ENCODE data around the gene AFF2.

AFF2 gene

GRCh38 chrX:148825696-148826095 lies 325.3 kb downstream of the AFF2 start:
- H4K8ac ChIP-seq (ENCODE audit: low read depth, low read length) = no peak overlapping the region
- H3K9me3 ChIP-seq (replicated peaks in 1 of 2; ENCODE audit: control insufficient read depth in 2 of 2, insufficient read depth in 1 of 2, low read depth in 1 of 2, low read length in 2 of 2) = no peaks in the 10 kb centered on the region
- no peak overlapping the region for H3K4me3 ChIP-seq (ENCODE audit: low read length in 2 of 2)
- no peak overlapping the region for H2BK5ac ChIP-seq (ENCODE audit: low read length)
- no peak overlapping the region for H2AK5ac ChIP-seq (ENCODE audit: low read depth, low read length)
- peaks cover 0 to 5% (median 0%) of the 10 kb centered on the region in 3 experiments for H3K27me3 ChIP-seq (ENCODE audit: control insufficient read depth in 3 of 3, insufficient read depth in 3 of 3, low read depth in 1 of 3, low read length in 3 of 3)
- H3K79me1 ChIP-seq (ENCODE audit: low read depth, low read length) = no peaks in the 10 kb centered on the region
- H3K36me3 ChIP-seq (replicated peaks in 1 of 2; ENCODE audit: control insufficient read depth in 2 of 2, insufficient read depth in 2 of 2, low read length in 2 of 2) = no peaks in the 10 kb centered on the region
- no peak overlapping the region for H3K23ac ChIP-seq (ENCODE audit: low read depth, low read length, poor library complexity)
- no peak overlapping the region for H3K4me2 ChIP-seq (ENCODE audit: insufficient read depth, low read length, poor library complexity, severe bottlenecking)
- no peak overlapping the region for H2BK15ac ChIP-seq (ENCODE audit: low read length)
- DNase-seq (ENCODE audit: low spot score) = no peak
- no peak overlapping the region for H4K91ac ChIP-seq (ENCODE audit: low read depth, low read length, poor library complexity)
- no peak overlapping the region for H2BK12ac ChIP-seq (ENCODE audit: low read length)
- no CpG with 5 or more reads among the region's 2 CpGs for WGBS, 2 donors (ENCODE audit: extremely low coverage in 2 of 2, insufficient read length in 2 of 2, insufficient replicate concordance in 1 of 2)
- no peak overlapping the region for H2BK120ac ChIP-seq (ENCODE audit: low read depth, low read length)
- H3K27ac ChIP-seq (replicated peaks; ENCODE audit: low read length) = no peak overlapping the region
- no peak overlapping the region for H3K9ac ChIP-seq (ENCODE audit: low read depth, low read length, poor library complexity)
- H2AFZ ChIP-seq (ENCODE audit: low read length) = no peak overlapping the region
- no peak overlapping the region for H3K14ac ChIP-seq (ENCODE audit: low read length)
- no peak overlapping the region for H3K4ac ChIP-seq (ENCODE audit: low read length)
- H3K4me1 ChIP-seq (ENCODE audit: control insufficient read depth in 2 of 2, insufficient read depth in 1 of 2, low read depth in 1 of 2, low read length in 2 of 2) = peaks cover 0 to 2% of the 10 kb centered on the region in 2 donors
- no peak overlapping the region for H3K18ac ChIP-seq (ENCODE audit: low read length)

GRCh38 chrX:148836741-148837140 lies 336.3 kb downstream of the AFF2 start:
- H3K14ac ChIP-seq (ENCODE audit: low read length) = no peak overlapping the region
- no peak overlapping the region for H2BK5ac ChIP-seq (ENCODE audit: low read length)
- no peaks in the 10 kb centered on the region for H3K4me1 ChIP-seq (ENCODE audit: control insufficient read depth in 2 of 2, insufficient read depth in 1 of 2, low read depth in 1 of 2, low read length in 2 of 2)
- no peaks in the 10 kb centered on the region for H3K79me1 ChIP-seq (ENCODE audit: low read depth, low read length)
- WGBS, 2 donors (ENCODE audit: extremely low coverage in 2 of 2, insufficient read length in 2 of 2, insufficient replicate concordance in 1 of 2) = no CpG with 5 or more reads among the region's 4 CpGs
- H2BK120ac ChIP-seq (ENCODE audit: low read depth, low read length) = no peak overlapping the region
- no peak overlapping the region for H4K91ac ChIP-seq (ENCODE audit: low read depth, low read length, poor library complexity)
- no peaks in the 10 kb centered on the region for H3K9me3 ChIP-seq (replicated peaks in 1 of 2; ENCODE audit: control insufficient read depth in 2 of 2, insufficient read depth in 1 of 2, low read depth in 1 of 2, low read length in 2 of 2)
- no peak for DNase-seq (ENCODE audit: low spot score)
- no peak overlapping the region for H4K8ac ChIP-seq (ENCODE audit: low read depth, low read length)
- H2BK12ac ChIP-seq (ENCODE audit: low read length) = no peak overlapping the region
- H2BK15ac ChIP-seq (ENCODE audit: low read length) = no peak overlapping the region
- no peak overlapping the region for H2AK5ac ChIP-seq (ENCODE audit: low read depth, low read length)
- H3K9ac ChIP-seq (ENCODE audit: low read depth, low read length, poor library complexity) = no peak overlapping the region
- H3K4ac ChIP-seq (ENCODE audit: low read length) = no peak overlapping the region
- no peak overlapping the region for H3K4me3 ChIP-seq (ENCODE audit: low read length in 2 of 2)
- H3K27me3 ChIP-seq (ENCODE audit: control insufficient read depth in 3 of 3, insufficient read depth in 3 of 3, low read depth in 1 of 3, low read length in 3 of 3) = peaks cover 0 to 3% (median 0%) of the 10 kb centered on the region in 3 experiments
- H3K18ac ChIP-seq (ENCODE audit: low read length) = no peak overlapping the region
- no peaks in the 10 kb centered on the region for H3K36me3 ChIP-seq (replicated peaks in 1 of 2; ENCODE audit: control insufficient read depth in 2 of 2, insufficient read depth in 2 of 2, low read length in 2 of 2)
- H3K4me2 ChIP-seq (ENCODE audit: insufficient read depth, low read length, poor library complexity, severe bottlenecking) = no peak overlapping the region
- H2AFZ ChIP-seq (ENCODE audit: low read length) = no peak overlapping the region
- H3K27ac ChIP-seq (replicated peaks; ENCODE audit: low read length) = no peak overlapping the region
- H3K23ac ChIP-seq (ENCODE audit: low read depth, low read length, poor library complexity) = no peak overlapping the region

DNA sequence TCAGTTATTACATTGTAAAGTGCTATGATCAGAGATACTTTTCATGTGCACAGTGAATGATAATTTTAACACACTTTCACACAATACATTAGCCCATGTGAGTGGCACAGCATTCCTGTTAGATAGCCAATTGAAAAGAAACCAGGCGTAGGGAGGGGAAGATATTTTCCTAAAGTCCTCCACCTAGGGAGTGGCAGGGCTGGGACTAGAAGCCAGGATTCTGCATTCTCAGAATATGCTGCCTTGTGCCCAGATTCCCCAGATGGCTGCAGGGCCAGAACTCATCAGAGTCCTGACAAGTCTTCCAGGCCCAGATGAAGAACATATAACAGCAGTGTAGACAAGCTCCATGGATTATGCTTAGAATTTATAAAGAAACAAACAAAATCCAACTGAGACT lies 350.2 kb downstream of the AFF2 start:
- Histone ChIP-seq H3K9me3 (replicated peaks in 1 of 2; ENCODE audit: control insufficient read depth in 2 of 2, insufficient read depth in 1 of 2, low read depth in 1 of 2, low read length in 2 of 2) (no peaks in the 10 kb centered on the region), H3K27me3 (ENCODE audit: control insufficient read depth in 3 of 3, insufficient read depth in 3 of 3, low read depth in 1 of 3, low read length in 3 of 3) (no peaks in the 10 kb centered on the region), H3K4me2 (ENCODE audit: insufficient read depth, low read length, poor library complexity, severe bottlenecking) (no peak overlapping the region), H2BK12ac (ENCODE audit: low read length) (no peak overlapping the region), H4K8ac (ENCODE audit: low read depth, low read length) (no peak overlapping the region), H2BK5ac (ENCODE audit: low read length) (no peak overlapping the region), H4K91ac (ENCODE audit: low read depth, low read length, poor library complexity) (no peak overlapping the region), H3K27ac (replicated peaks; ENCODE audit: low read length) (no peak overlapping the region), H3K23ac (ENCODE audit: low read depth, low read length, poor library complexity) (no peak overlapping the region), H2BK15ac (ENCODE audit: low read length) (no peak overlapping the region), H3K36me3 (replicated peaks in 1 of 2; ENCODE audit: control insufficient read depth in 2 of 2, insufficient read depth in 2 of 2, low read length in 2 of 2) (no peaks in the 10 kb centered on the region), H3K9ac (ENCODE audit: low read depth, low read length, poor library complexity) (no peak overlapping the region), H3K18ac (ENCODE audit: low read length) (no peak overlapping the region), H3K79me1 (ENCODE audit: low read depth, low read length) (no peaks in the 10 kb centered on the region), H3K4ac (ENCODE audit: low read length) (no peak overlapping the region), H3K14ac (ENCODE audit: low read length) (no peak overlapping the region), H3K4me1 (ENCODE audit: control insufficient read depth in 2 of 2, insufficient read depth in 1 of 2, low read depth in 1 of 2, low read length in 2 of 2) (peaks cover 0 to 5% of the 10 kb centered on the region in 2 donors), H2AFZ (ENCODE audit: low read length) (no peak overlapping the region), H3K4me3 (ENCODE audit: low read length in 2 of 2) (no peak overlapping the region), H2BK120ac (ENCODE audit: low read depth, low read length) (no peak overlapping the region), H2AK5ac (ENCODE audit: low read depth, low read length) (no peak overlapping the region)
- DNase-seq (ENCODE audit: low spot score) = no peak
- whole genome bisulfite sequencing, 2 donors (ENCODE audit: extremely low coverage in 2 of 2, insufficient read length in 2 of 2, insufficient replicate concordance in 1 of 2) = no CpG with 5 or more reads among the region's 1 CpG

DNA sequence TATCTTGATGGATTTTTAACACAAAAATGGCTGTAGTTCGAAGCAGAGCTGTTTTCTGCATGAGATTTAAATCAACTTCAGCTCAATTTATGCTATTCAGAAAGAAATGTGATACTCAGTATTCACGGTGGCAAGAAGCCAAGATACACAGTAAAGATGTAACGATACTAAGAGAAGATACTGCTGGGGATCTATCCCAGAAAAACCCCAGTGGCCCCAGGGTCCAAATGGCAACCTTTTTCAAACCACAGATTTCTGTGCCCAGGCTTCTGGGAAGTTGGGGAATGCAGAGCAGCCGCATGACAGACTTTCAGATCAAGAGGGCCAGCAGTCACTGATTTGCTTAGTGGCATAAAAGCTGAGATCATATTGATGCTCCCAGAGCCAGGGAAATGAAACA lies 353.9 kb downstream of the AFF2 start:
- Histone ChIP-seq H3K36me3 (replicated peaks in 1 of 2; ENCODE audit: control insufficient read depth in 2 of 2, insufficient read depth in 2 of 2, low read length in 2 of 2) (no peaks in the 10 kb centered on the region), H3K4me2 (ENCODE audit: insufficient read depth, low read length, poor library complexity, severe bottlenecking) (no peak overlapping the region), H4K91ac (ENCODE audit: low read depth, low read length, poor library complexity) (no peak overlapping the region), H3K27me3 (ENCODE audit: control insufficient read depth in 3 of 3, insufficient read depth in 3 of 3, low read depth in 1 of 3, low read length in 3 of 3) (no peaks in the 10 kb centered on the region), H3K14ac (ENCODE audit: low read length) (no peak overlapping the region), H4K8ac (ENCODE audit: low read depth, low read length) (no peak overlapping the region), H2BK120ac (ENCODE audit: low read depth, low read length) (no peak overlapping the region), H3K4me3 (ENCODE audit: low read length in 2 of 2) (no peak overlapping the region), H2AK5ac (ENCODE audit: low read depth, low read length) (no peak overlapping the region), H3K4ac (ENCODE audit: low read length) (no peak overlapping the region), H3K4me1 (ENCODE audit: control insufficient read depth in 2 of 2, insufficient read depth in 1 of 2, low read depth in 1 of 2, low read length in 2 of 2) (peaks cover 0 to 3% of the 10 kb centered on the region in 2 donors), H2BK12ac (ENCODE audit: low read length) (no peak overlapping the region), H3K18ac (ENCODE audit: low read length) (no peak overlapping the region), H3K9ac (ENCODE audit: low read depth, low read length, poor library complexity) (no peak overlapping the region), H3K79me1 (ENCODE audit: low read depth, low read length) (no peaks in the 10 kb centered on the region), H2BK5ac (ENCODE audit: low read length) (no peak overlapping the region), H2AFZ (ENCODE audit: low read length) (no peak overlapping the region), H3K23ac (ENCODE audit: low read depth, low read length, poor library complexity) (no peak overlapping the region), H2BK15ac (ENCODE audit: low read length) (no peak overlapping the region), H3K27ac (replicated peaks; ENCODE audit: low read length) (no peak overlapping the region), H3K9me3 (replicated peaks in 1 of 2; ENCODE audit: control insufficient read depth in 2 of 2, insufficient read depth in 1 of 2, low read depth in 1 of 2, low read length in 2 of 2) (no peaks in the 10 kb centered on the region)
- no CpG with 5 or more reads among the region's 4 CpGs for WGBS, 2 donors (ENCODE audit: extremely low coverage in 2 of 2, insufficient read length in 2 of 2, insufficient replicate concordance in 1 of 2)
- no peak for DNase-seq (ENCODE audit: low spot score)

Data from neuronal stem cell (in vitro differentiated cells).